ENCODE results near the gene SORL1-AS1.

DNA sequence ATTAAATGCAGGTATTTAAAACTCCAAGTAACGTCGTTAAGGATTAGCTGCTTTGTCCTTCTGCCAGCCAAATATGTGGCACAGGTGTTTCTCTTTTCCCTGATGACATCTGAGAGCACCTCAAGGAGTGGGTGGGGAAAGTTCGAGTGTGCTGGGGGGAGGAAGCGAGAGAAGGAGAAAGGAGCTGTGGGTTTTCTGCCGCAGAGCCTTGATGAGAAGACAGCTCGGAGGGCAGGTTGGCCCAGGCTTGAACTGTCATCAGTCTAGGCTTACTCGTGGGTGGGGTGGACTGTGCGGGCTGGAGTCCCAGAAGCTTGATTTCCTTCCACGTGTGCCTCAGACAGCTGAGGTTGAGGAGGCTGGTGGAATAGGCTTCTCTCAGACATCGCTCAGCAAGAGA, 15.2 kb upstream of the SORL1-AS1 start:
- TF ChIP-seq, protein P1, sequence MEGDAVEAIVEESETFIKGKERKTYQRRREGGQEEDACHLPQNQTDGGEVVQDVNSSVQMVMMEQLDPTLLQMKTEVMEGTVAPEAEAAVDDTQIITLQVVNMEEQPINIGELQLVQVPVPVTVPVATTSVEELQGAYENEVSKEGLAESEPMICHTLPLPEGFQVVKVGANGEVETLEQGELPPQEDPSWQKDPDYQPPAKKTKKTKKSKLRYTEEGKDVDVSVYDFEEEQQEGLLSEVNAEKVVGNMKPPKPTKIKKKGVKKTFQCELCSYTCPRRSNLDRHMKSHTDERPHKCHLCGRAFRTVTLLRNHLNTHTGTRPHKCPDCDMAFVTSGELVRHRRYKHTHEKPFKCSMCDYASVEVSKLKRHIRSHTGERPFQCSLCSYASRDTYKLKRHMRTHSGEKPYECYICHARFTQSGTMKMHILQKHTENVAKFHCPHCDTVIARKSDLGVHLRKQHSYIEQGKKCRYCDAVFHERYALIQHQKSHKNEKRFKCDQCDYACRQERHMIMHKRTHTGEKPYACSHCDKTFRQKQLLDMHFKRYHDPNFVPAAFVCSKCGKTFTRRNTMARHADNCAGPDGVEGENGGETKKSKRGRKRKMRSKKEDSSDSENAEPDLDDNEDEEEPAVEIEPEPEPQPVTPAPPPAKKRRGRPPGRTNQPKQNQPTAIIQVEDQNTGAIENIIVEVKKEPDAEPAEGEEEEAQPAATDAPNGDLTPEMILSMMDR (IDR thresholded peaks at IDR 0.05; ENCODE audit: insufficient read depth, low read length), result no peak
- TF ChIP-seq REST (IDR thresholded peaks at IDR 0.05; ENCODE audit: insufficient replicate concordance, low read depth), result no peak
- no peak for TF ChIP-seq POLR2AphosphoS5 (IDR thresholded peaks at IDR 0.05; ENCODE audit: low read depth)
